NK-92 (cell line): ENCODE measurements around the gene RICTOR.

Experiments used
- DNase-seq: peaks from one replicate; lab custom pipeline; 2025; ENCODE audit not compliant: unreplicated experiment; lab: John Stamatoyannopoulos, UW

The RICTOR gene

GRCh38 chr5:39074017-39074814 is at the start of gene RICTOR:
Gene RICTOR (minus strand): TSS chr5:39074399. CDS start chr5:39074377, 22 bp downstream.
- DNase-seq: peak; percentile 11

- no peak for DNase-seq
Measured at GRCh38 chr5:39121922-39122321, 47.7 kb upstream of the RICTOR start.

GRCh38 chr5:39121315-39121714 is 47.1 kb upstream of the RICTOR start:
- no peak for DNase-seq

GRCh38 chr5:39120052-39120420 is 45.8 kb upstream of the RICTOR start:
- DNase-seq: no peak

- no peak for DNase-seq
Measured at GRCh38 chr5:39119404-39120051, 45.3 kb upstream of the RICTOR start.

GRCh38 chr5:39118638-39119037 is 44.4 kb upstream of the RICTOR start:
- DNase-seq: no peak

- no peak for DNase-seq
Measured at GRCh38 chr5:39117401-39117800, 43.2 kb upstream of the RICTOR start.

- no peak for DNase-seq
Measured at GRCh38 chr5:39116344-39117170, 42.4 kb upstream of the RICTOR start.

- no peak for DNase-seq
Measured at GRCh38 chr5:39115644-39116343, 41.6 kb upstream of the RICTOR start.

- DNase-seq: no peak
Measured at GRCh38 chr5:39114155-39114554, 40.0 kb upstream of the RICTOR start.

GRCh38 chr5:39113354-39113953 is 39.3 kb upstream of the RICTOR start:
- no peak for DNase-seq

GRCh38 chr5:39109606-39110005 is 35.4 kb upstream of the RICTOR start:
- no peak for DNase-seq

- no peak for DNase-seq
Measured at GRCh38 chr5:39108987-39109386, 34.8 kb upstream of the RICTOR start.

GRCh38 chr5:39107350-39107749 is 33.2 kb upstream of the RICTOR start:
- DNase-seq: no peak

- no peak for DNase-seq
Measured at GRCh38 chr5:39106322-39106721, 32.1 kb upstream of the RICTOR start.

GRCh38 chr5:39104221-39104620 is 30.0 kb upstream of the RICTOR start:
- no peak for DNase-seq

- no peak for DNase-seq
Measured at GRCh38 chr5:39102684-39103155, 28.5 kb upstream of the RICTOR start.

GRCh38 chr5:39100851-39101396 is 26.7 kb upstream of the RICTOR start:
- DNase-seq: no peak

- no peak for DNase-seq
Measured at GRCh38 chr5:39100301-39100850, 26.2 kb upstream of the RICTOR start.

GRCh38 chr5:39099831-39100230 is 25.6 kb upstream of the RICTOR start:
- DNase-seq: no peak
